ENCODE data around the gene DCDC2B.

Gene DCDC2B

DNA sequence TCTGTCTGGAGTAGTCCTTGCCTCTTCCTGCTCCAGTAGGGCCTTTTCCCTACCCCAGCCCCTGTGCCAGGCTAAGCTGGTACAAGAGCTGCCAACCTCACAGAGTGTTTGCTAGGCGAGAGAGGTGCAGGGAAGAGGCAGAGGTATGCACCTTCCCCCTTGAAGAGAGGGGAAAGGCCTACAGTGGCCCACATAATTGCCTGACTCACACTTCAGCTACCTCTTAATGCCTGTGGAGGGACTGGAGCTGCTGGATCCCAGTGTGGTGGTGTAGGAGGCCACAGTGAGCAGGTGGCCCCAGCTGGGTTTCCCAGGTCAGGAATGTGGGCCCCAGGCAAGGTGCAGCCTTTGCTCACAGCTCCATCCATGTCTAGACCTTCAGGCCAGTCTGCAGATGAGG lies 11.8 kb upstream of the DCDC2B start:
- DNase-seq = no peak

DNA sequence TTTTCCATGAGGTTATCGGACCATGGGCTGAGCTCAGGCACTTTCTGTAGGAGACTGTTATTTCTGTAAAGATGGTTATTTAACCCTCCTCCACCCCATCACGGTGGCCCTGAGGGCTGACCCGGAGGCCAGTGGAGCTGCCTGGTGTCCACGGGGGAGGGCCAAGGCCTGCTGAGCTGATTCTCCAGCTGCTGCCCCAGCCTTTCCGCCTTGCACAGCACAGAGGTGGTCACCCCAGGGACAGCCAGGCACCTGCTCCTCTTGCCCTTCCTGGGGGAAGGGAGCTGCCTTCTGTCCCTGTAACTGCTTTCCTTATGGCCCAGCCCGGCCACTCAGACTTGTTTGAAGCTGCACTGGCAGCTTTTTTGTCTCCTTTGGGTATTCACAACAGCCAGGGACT lies 11.1 kb upstream of the DCDC2B start:
- no peak for DNase-seq

- no peak for DNase-seq
These were observed 10.4 kb upstream of the DCDC2B start for GRCh38 chr1:32198237-32199042.

DNA sequence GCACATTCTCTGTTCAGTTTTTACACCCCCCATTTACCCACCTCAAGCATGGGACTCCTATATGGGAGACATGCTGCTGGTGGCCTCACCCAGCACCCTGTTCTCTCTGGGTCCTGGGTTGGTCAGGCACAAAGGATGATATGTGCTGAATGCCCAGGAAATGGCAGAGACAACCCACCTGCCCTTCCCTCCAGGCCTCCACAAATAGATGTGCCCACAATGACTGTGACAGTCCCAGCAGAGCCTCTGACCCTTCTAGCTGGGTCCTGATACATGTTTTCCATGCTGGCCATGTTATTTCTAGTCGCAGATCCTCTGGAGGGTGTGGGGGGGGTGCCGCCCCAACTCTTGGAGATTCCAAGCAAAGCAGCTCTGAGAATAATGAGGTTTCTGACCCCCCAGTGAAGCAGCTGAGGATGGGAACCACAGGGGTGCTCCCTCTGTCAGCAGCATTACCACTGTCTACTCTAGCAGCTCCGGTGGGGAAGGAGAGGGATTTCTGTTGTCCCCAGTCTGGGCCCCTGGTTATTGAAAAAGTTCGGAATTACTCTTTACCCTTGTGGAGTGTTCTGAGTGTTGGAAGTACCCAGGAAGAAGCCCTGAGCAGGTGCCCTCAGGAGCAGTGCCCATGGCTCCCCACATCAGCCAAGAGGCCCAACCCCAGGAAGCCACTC lies 9.7 kb upstream of the DCDC2B start:
- no peak for DNase-seq

- DNase-seq = no peak
These were observed 9.2 kb upstream of the DCDC2B start for GRCh38 chr1:32199717-32200072.

- peak; percentile 51 to 61 for DNase-seq
These were observed 8.5 kb upstream of the DCDC2B start, which contains the start of gene CCDC28B for GRCh38 chr1:32200226-32201010. Gene CCDC28B (plus strand): TSS chr1:32200595. CDS start chr1:32201936, 1,341 bp downstream.

DNA sequence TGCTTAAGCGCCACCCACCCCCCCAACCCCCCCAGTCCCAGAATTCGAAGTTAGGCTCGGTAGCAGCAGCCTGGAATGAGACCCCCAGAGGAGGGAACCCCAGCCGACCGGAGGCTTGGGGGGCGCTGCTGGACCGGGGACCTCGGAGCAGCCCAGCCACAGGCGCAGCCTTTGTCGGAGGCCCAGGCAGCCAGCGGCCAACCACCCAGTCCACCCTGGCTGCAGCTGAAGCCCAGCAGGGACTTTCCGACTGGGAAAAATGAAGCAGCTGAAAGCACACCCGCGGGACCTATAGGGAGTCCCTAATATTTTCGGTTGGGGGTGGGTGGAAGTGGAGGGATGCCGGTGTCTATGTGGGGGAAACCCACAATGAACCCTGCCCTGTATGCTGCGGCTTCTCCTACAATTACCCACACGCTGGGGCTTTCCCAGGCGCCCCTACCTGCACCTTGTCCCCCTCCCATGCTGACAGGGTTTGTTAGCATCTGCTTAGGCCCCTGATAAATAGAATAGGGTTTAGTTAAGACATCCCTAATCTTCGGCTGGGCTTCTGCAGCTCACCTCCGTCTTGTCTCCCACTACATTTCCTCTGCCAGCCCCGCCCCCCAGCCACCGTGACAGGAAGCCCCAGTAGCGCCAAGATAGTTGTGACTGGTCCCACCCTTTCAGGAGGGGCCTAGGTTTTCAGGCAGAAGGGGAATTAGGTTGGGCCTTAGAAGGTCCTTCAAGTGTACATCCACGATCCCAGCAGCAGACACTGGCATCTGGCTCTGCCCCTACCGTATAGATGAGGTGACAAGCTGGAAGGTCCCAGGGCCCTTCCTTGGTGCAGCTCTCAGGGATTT lies 7.7 kb upstream of the DCDC2B start:
- DNase-seq = peak; percentile 80 to 82

GRCh38 chr1:32204943-32205361 lies 3.9 kb upstream of the DCDC2B start:
- no peak for DNase-seq

DNA sequence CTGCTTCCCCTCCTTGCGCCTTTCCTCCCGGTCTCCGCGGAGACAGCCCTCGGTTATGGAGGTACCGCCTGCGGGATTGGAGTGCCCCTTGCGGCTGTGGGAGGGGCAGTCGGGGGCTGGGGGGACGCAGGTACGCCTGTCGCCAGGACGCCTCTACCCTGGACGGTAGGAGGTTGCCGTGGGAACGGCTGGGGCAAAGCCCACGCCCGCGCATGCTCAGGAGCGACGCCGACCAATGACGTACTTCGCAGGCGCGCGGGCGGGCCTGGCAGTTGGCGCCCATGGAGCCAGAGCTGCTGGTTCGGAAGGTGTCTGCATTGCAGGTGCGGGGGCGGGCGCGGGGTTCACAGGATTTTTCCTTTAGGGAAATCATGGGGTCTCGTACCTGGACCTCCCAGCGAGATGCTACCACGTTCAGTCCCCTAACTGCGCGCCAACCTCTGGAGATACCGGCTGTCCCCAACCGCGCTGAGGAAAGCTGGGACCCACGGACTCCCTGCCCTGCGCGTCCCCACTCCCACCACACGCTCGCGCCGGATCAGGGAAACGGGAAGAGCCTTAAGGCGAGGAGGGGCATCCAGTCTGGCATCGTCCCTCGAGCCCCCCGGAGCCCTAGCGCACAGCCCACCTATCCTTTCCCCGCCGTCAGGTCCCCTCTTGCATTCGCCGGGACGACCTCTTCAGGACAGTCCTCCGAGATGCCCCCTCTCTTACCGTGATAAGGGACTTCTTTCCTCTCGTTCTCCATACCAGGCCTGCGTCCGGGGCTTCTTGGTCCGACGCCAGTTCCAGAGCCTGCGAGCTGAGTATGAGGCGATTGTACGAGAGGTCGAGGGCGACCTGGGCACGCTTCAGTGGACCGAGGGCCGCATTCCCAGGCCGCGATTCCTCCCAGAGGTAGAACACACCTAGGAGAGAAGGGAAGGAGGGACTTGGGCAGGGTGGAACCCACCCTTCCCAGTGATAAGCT lies 3.2 kb upstream of the DCDC2B start, which contains the start of gene IQCC:
TSS of gene IQCC (plus strand) at position 271 of the 970 bp plus-strand sequence. CDS start at position 282, 11 bp downstream.
- DNase-seq = peak; percentile 89 to 91

GRCh38 chr1:32208469-32208868 lies 420 bp upstream of the DCDC2B start:
- DNase-seq = no peak

- peak; percentile 61 to 70 for DNase-seq
These were observed 7.0 kb downstream of the DCDC2B start for GRCh38 chr1:32215629-32216480.

DNA sequence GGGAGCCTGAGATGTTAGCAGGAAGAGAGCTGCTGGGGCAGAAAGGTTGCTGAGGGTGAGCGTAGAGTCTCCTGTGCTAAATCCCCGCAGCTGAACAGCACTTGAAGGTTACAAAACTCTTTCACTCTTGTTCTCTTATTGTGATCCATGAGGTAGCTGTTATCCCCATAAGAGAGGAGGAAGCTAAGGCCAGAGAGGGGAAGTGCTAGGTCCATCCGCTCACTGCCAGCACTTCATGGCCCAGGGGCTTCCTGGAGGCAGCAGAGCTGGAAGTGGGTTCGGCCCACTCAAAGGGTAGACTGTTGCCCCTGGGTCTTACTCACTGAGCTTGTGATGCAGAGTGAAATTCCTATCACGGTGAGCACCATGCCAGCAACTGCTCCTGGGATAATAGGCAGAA lies 7.7 kb downstream of the DCDC2B start:
- DNase-seq = no peak

- DNase-seq = no peak
These were observed 10.1 kb downstream of the DCDC2B start for GRCh38 chr1:32219022-32219421.

DNA sequence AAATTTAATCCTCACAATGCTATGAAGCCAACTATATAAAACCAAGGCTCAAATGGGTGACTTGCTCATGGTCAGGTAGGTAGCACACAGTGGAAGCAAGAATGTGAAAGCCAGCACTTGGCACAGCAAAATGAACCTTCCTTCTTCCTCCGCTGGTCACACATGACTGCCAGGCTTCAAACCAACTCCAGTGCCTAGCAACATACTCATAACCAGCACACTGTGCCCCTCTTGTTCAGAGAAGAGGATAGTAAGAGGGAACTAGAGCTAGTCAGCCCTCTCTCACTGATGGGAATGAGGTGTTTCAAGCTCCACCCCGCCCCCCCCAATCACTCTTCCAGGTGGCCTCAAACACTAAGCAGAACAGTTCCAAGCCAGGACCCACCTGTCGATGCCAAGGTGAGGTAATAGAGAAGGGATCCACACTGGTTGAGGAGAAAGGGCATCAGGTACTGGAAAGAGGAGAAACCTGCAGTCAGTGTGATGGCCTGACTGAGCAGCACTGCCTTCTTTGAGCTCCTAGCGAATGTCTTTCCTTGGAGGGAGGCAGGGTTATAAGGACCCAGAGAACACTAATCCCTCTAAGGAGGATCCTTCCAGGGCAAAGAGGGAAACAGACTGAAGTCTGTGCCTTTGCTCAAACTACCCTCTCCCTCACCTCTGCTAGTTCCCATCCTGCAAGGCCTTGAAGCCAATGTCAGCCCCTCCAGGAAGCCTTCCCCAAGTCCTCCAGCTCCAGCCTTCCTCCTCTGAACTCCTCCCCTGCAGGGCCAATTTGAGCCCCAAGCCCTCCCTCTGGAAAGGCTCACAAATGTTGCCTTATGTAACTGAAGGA lies 12.1 kb downstream of the DCDC2B start:
- DNase-seq = no peak

- no peak for DNase-seq
These were observed 12.7 kb downstream of the DCDC2B start for GRCh38 chr1:32221581-32221979.

- peak; percentile 92 for DNase-seq
These were observed 13.3 kb downstream of the DCDC2B start, which contains the start of the genes EIF3I and TMEM234 for GRCh38 chr1:32221980-32222755. Gene EIF3I (plus strand): TSS chr1:32222407. CDS start chr1:32222442, 35 bp downstream. Gene TMEM234 (minus strand): TSS chr1:32222353. CDS start chr1:32222322, 31 bp downstream.

GRCh38 chr1:32223683-32224082 lies 14.8 kb downstream of the DCDC2B start:
- no peak for DNase-seq

- DNase-seq = no peak
These were observed 15.4 kb downstream of the DCDC2B start for GRCh38 chr1:32224285-32224684.
